Measurements from ENCODE around the gene ASB1.

ASB1 gene

DNA sequence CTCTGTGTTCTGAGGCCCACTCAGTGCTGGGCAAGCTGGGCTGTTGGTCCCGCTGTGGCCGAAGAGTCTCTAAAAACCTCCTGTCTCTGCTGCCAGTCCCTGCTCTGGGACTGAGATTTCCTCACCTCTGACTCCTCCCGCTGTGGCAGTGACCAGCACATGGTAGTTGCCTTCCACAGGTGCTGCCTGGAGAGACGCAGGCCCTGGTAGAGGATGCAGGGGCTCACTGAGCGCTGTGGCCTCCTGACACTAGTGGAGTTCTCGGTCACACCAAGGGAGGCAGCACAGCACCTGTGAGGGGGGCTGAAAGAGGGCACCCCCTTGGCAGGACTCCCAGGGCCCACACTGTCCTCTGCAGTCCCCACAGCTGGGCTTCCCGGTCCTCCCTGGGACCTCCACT, 3.8 kb upstream of the ASB1 start:
- no peak for DNase-seq (ENCODE audit: low read depth in 2 of 2)

DNA sequence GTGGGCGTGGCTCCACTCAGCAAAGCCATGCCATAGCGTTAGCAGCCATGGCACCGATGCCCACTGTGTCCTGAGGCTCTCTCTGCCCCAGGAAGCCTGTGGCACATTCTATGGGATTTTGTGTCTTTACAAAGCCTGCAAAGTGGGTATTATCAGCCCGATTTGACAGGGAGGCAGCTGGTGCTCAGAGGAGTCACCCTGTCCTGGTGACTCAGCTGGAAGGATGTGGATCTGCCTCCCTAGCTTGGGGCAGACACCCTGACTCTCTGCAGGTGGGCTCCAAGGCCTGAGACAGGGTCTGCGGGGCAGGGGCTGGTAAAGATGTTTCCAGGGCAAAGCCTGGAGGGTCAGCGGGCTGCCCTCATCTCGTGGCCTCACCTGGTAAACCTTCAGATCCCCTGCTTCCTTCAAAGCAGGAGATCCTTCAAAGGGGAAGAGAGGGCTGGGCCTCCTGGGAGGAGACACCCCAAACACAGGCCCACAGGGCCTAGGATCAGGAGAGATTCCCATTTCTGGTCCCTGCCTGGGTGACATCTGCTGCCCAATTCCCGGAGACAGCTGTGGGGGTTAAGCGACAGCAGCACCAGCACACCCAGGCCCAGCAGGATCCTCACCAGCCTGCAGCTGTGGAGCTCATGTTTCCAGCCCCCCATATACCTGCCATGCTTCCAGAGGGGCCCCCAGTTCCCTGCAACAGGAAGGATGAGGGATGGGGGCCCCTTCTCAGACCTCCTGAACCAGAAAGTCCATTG, 3.0 kb upstream of the ASB1 start:
- no peak for DNase-seq (ENCODE audit: low read depth in 2 of 2)

DNA sequence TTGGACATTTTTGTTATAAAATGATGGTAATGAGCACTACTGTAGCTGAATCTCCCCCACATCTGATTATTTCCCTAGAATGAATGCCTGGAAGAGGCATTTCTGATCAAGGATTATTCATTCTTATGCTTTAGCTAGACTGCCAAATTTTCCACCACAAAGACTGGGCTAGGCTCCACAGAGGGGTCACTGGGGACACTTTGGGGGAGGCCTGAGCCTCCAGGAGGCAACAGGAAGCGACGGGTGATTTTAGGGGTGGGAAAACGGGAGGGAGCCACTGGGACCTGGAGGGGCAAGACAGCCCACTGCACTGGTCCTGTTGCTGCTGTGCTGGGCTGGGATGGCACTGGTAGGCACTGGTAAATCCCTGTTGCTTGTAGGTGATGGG, 2.4 kb upstream of the ASB1 start:
- DNase-seq (ENCODE audit: low read depth in 2 of 2), result no peak

DNA sequence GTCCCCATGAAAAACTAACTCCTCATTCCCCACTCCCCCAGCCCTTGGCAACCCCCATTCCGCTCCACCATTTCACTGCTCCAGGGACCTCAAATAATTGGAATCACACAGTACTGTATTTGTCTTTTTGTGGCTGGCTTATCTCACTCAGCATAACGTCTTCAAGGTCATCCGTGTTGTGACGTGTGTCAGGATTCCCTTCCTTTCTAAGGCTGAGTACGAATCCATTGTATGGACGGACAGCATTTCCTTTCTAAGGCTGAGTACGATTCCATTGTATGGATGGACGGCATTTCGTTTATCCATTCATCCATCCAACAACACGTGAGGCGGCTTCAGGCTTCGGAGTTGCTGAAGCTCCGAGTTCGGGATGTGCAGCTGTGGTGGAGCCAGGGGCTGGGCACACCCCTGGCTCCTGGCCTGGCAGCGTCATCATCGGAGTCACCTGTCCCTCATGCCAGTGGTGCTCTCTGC, 1.2 kb upstream of the ASB1 start:
- DNase-seq (ENCODE audit: low read depth in 2 of 2), result no peak

DNA sequence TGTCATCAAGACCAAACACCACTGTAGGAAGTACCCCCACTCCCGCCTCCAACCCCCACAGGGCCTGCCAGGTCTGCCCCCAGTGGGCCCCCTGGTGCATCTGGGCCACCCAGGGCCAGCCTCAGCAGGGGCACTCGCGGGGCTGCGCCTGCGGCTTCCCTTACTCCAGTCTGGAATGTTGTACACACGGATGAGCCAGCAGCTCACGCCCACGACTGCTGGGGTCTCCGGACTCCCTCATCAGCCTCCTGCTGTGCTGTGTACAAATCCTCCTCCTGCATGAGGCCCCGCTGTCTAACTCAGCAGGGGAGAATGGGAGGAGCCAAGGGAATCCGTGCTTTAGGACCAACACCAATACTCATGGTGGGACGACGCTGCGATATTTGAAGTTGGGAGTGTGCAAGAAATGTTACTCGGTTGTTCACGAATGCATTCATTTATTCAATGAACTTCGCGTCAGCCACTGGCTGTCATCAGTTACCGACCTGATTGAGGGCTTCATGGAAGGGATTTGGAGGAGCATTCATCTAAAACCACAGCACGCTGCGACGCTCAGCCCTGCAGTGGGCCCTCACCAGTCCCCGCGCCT, 654 bp upstream of the ASB1 start:
- no peak for DNase-seq (ENCODE audit: low read depth in 2 of 2)

DNA sequence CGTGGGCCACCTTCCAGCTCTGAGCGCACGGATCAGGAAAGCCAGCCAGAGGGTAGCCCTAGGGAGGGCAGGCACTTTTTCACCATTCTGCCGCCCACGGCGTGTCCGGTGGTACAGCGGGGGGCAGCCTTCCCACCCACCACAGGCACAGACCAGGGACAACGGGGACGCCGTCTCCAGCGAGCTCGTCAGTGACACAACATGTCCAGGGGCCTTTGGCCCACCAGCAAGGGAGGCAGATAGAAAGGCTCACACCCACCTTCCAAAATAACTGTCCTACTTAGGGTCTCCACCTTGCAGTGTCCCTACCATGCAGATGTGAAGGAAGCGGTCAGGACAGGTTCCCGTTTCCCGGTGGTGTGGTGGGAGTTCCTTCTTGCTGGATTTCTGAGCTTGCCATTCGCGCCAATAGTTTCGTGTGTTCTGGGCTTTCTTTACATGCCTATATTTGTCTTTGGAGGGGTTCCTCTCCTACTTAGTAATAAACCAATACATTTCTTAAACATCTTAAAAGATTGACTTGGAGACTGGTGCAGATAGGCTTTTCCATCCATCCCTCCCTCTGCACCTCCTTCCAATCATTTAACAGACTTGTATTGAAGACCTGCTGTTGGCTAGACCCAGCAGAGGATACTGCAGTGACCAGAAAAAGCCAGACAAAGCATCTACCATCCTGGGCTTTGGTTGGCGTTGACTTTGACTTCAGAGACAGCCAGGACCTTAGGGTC, 872 bp downstream of the ASB1 start:
- no peak for DNase-seq (ENCODE audit: low read depth in 2 of 2)

DNA sequence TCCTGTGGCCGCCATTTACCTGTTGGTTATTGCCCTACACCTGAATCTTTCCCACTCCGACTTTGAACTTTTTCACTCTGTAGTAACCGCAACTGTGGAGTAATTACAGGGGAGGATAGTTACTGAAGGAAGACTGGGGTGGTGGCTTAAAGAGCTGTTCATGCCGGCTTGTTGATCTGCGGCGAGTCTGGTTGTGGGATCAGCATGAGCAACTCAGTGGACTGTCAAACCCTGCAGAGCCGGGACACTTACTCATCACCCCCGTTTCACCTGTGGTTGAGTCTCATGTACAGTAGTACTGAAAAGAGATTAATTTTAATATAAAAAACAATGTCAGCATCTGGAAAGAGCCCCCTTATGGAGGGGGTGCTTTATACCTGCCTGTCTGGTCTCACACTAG, 2.1 kb downstream of the ASB1 start:
- DNase-seq (ENCODE audit: low read depth in 2 of 2), result no peak

DNA sequence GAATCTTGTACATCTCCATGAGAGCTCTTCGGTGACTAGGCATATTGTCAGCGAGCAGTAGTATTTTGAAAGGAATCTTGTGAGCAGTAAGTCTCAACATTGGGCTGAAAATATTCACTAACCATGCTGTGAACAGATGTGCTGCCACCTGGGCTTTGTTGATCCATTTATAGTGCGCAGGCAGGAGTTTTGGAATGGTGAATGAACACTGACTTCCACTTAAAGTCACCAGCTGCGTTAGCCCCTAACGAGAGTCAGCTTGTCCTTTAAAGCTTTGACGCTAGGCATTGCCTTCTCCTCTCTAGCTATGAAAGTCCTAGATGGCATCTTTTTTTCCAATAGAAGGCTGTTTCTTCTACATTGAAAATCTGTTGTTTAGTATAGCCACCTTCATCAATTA, 4.1 kb downstream of the ASB1 start:
- DNase-seq (ENCODE audit: low read depth in 2 of 2), result no peak

DNA sequence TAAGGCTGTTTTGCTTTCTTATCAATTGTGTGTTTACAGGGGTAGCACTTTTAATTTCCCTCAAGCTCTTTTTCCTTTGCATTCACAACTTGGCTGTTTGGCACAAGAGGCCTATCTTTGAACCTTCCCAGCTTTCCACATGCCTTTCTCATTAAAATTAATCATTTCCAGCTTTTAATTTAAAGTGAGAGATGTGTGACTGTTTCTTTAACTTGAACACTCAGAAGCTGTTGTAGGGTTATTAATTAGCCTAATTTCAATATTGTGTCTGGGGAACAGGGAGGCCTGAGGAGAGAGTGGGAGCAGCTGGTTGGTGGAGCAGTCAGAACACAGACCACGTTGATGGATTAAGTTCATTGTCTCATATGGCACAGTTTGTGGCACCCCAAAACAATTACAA, 4.7 kb downstream of the ASB1 start:
- DNase-seq (ENCODE audit: low read depth in 2 of 2), result no peak

DNA sequence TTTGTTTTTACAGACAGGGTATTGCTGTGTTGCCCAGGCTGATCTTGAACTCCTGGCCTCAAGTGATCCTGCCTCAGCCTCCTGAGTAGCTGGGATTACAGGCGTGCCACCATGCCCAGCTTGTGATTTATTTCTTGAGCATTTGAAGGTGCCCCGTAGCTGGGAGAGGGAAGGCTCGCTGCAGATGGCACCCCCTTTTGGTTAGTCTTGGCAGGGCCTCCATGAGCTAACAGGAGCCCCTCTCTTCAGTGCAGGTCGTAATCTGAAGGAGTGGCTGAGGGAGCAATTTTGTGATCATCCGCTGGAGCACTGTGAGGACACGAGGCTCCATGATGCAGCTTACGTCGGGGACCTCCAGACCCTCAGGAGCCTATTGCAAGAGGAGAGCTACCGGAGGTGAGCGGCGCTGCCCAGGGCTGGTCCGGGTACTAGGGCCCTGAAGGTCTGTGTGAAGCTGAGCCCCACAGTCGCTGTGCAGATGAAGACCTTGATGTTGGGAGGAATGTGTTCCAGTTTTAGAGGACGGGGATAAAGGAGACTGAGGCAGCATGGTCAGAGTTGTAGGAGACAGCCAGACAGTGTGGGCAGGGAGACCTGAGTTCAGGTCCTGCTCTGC, 6.7 kb downstream of the ASB1 start:
- no peak for DNase-seq (ENCODE audit: low read depth in 2 of 2)

DNA sequence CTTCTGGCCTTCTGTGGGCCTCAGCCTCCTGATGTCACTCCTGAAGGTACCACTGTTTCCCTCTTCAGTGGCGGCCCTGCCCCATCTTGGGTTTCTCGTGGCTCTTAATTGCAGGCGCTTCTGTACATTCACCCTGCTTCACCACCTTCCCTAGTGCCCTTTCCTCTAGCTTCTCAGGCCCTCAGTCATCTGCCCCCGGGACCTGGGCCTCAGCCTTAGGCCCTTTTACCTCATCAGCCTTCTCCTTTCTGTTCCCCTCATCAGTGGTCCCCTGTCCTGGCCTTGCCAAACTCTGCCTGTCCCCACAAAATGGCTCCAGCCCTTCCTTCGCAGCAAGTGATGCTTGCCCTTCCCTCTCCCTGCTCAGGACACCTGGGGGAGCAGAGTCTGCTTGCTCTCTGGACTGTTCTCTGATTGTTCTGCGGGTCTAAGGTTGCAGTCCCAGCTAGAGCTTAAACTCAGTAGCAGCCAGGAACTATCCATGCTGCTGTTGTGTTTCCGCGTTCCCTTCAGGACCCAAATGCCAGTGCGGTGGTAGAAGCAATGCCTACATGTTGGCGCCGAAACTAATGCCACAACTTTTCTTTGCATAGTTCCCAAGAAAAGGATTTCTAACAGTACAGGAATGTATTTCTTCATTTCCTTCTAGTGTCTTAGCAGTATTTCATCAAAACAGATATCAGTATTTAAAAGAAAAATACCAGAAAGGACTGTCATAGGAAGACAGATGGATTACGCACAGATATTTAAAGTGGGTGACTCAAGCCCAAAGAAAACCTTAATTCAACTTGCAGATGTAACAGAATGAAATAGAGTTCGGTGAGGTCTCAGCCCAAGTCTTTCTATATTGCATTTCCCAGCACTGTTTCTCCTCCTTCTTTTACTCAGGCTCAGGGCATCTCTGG, 7.5 kb downstream of the ASB1 start:
- DNase-seq (ENCODE audit: low read depth in 2 of 2), result no peak

DNA sequence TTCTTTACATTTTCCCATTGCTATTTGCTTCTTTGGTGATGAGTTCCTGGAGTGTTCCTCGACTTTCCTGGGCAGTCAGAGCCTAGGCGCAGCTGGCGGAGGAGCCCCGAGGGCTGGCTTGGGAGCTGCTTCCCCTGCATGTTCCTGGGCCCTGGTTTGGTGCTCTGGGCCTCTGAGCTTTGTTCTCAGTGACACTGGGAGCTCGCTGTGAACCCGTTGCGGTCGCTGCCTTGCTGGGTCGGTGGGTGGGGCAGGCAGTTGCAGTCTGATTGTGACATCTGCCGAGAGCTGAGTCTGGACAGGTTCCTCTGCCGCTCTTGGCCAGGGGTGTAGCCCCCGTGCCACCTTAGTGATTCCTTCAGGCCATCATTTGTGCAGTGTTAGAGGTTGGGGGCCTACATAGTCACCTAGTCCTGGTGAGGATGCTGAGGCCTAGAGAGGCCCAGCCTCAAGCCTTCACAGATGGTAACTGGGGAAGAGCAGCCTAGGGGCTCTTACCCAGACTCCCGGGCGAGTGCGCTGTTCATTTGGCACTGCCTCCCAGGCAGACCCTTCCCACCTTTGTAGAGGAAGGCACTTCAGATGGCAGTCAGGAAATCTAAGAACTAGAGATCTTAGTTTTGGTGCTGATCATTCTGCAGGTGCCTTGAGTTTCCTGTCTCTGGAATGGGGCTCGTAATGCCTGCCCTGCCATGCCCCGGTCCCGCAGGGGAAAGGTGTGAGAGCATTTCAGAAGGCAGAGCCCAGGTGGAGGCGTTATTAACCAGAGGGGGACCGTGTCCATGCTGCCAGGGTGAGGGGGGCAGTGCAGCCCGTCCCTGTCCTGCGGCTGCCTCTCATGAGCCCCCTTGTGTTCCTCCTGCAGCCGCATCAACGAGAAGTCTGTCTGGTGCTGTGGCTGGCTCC, 8.4 kb downstream of the ASB1 start:
- no peak for DNase-seq (ENCODE audit: low read depth in 2 of 2)

DNA sequence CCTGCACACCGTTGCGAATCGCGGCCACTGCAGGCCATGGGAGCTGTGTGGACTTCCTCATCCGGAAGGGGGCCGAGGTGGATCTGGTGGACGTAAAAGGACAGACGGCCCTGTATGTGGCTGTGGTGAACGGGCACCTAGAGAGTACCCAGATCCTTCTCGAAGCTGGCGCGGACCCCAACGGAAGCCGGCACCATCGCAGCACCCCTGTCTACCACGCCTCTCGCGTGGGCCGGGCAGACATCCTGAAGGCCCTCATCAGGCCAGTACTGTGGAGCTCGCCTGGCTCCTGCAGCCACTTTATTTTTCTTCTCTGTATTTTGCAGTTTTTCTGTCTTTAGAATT, 9.0 kb downstream of the ASB1 start:
- DNase-seq (ENCODE audit: low read depth in 2 of 2), result no peak

DNA sequence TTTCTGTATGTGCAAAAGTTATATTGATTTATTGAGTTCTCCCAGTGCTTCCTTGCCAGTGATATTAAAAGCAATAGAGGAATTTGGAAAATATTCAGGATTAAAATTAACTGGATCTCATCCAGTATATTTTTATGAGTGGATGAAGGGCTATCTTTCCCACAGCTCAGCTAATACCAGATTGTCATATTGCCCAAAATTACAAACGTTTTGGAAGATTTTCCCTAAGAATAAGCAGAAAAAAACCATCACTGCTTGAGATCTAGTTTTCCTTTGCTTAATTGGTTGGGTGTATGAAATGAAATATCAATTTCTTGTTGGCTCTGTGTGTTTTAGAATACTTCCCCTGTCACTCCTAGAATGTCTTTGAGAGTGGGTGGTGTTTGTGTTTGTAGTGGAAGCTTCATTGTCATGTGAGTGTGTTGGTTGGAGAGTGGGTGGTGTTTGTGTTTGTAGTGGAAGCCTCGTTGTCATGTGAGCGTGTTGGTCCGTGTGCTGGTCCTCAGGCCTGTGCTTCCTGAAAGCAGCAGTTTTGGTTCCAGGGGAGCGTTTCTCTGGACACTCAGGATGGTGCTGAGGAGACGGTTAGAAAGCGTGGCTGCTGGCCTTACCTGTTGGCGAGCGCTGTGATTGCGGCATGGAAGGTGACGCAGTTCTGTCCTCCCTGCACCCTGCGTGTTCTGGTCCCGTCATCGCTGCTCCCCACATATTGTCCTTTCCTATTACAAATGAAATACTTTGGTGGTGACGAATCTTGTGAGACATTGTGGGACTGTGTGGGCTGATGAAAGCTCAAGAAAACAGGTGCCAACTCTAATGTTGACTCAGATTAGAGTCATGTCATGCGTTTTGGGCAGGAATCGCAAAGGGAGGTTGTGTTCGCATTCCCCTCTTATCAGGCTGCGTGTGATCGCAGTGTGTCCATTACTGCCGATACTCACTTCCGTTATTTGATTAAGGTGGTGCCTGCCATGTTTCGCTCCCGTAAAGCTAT, 12.4 kb downstream of the ASB1 start:
- no peak for DNase-seq (ENCODE audit: low read depth in 2 of 2)

DNA sequence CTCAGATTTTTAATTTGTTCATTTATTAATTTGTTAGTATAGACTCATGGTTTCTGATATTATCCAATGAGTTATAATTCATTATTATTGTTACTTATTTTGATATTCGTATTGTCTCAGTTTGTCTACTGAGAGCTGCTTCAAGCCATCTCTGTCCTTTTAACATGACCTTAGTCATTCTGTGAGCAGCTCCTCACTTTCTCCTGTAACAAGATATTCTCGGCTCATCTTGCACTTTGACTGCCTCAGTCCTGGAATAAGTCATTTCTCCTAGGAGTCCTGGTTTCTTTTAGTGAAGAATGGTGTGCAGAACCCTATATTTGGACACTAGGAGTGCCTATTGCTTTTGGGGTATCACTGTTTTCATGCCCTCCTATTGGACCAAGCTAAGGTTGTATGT, 13.2 kb downstream of the ASB1 start:
- no peak for DNase-seq (ENCODE audit: low read depth in 2 of 2)

DNA sequence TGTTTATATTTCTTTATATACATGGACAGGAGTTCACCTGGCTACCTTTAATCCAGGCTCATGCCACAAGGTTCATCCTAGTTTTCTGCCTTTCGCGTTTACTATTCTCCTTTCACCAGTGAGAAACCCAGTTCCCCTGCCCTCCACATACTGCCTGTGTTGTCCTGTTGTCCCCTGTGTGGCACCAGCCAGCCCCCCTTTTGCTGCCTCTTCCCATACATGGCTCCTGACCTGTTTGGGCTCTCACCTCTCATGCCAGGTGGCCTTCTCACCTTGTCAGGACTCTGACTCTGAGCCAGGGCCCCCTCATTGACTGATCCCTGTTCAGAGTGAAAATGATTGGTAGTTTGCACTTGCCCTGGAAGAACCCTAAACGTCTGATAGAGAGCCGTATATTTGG, 13.6 kb downstream of the ASB1 start:
- DNase-seq (ENCODE audit: low read depth in 2 of 2), result no peak

DNA sequence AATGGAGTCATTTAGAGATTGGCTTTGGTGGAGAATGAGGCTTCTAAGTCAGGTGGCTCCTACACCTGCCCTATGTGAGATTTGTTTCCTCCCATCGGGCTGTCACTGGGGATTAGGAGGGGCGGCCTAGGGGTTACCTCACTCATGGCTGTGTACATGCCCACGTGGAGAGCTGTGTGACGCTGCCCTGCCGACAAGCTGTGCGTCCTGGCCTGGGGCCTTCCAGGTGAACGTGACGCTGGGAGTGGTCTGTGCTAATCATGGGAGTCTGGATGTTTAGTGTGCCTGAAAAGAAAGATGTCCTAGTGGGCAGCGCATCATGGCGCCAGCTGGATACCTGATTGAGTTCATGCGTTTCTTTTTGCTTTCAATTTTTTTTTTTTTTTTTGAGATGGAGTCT, 14.0 kb downstream of the ASB1 start:
- DNase-seq (ENCODE audit: low read depth in 2 of 2), result no peak

DNA sequence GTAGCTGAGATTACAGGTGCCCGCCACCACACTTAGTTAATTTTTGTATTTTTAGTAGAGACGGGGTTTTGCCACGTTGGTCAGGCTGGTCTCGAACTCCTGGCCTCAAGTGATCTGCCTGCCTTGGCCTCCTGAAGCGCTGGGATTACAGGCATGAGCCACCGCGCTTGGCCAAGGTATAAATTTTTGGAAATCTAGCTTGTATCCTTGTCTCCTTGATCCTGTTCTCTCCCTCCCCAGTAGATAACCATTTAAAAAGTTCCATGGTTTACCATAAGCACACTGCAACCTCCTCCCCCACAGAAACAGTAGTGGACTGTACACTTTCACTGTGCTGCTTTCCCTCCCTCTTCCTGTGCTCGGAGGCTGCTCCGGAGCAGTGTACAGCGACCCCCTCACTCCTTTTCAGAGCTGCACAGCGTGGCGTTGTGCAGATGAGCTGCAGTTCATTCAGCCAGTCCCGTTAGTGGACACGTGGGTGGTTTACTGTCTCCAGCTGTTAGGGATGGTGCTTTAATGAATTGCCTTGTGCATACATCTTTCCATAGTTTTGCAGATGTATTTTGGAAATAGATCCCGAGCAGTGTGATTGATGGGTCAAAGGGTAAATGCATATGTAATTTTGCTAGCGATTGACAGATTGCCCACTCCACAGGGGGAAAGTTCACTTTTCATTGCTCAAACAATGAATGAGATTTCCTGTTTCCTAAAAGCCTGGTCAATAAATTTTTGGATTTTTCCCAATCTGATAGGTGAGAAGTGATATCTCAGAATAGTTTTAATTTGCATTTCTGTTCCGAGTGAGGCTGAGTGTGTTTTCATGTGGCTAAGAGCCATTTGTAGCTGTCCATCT, 14.8 kb downstream of the ASB1 start:
- no peak for DNase-seq (ENCODE audit: low read depth in 2 of 2)
